Measurements from ENCODE around the gene HERC2. TPM values are rescaled to one million over a fixed set of nuclear protein-coding genes. Genes with fewer than 3 reads are reported as not detected.

HERC2 gene
- total and polyA plus RNA-seq, 9 of the 15 experiments (the other 6 are each of a cell fraction or from before 2014, with no cell fraction given): 10.6 to 84.0 (median 42.6) TPM

DNA sequence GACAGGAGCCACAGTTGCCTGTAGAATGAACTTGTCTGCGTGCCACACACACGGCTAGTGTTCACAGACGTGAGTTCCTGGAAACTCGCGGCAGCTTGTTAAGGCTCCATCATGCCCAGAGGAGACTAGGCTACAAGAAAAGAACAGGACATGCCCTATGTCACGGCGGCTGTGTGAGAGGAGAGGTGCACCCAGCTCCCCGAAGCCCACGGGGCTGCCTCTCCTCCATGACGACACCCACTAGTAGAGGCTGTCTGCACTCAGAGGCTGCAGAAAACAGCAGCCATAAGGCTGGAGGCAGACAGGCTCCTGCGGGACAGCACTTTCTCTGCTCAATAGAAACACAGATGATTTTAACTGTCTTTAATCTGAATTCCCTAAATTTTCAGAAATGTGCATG, 203.9 kb downstream of the HERC2 start:
- no peaks in the 10 kb centered on the region for H4K20me1 ChIP-seq (replicated peaks; ENCODE audit: control insufficient read depth, insufficient read depth, low read length)
- no peak overlapping the region for H3K9ac ChIP-seq (ENCODE audit: insufficient read depth in 1 of 2, low read depth in 2 of 2, low read length in 2 of 2)
- H3K9me1 ChIP-seq (ENCODE audit: control insufficient read depth, insufficient read depth, low read length): no peaks in the 10 kb centered on the region
- no TSS peak for BruUV-seq (replicated peaks)
- in situ Hi-C loops (cut with MboI) (no loop called here), intact Hi-C loops (cut with micrococcal nuclease) (no loop called here)
- H3K36me3 ChIP-seq (ENCODE audit: control insufficient read depth, insufficient read depth, low read length): peaks cover 89% of the 10 kb centered on the region
- POLR2A ChIA-PET: interaction anchor here (0.7 kb wide), 1 partner anchor 8 kb away, joined by 3 read pairs; no protein-coding TSS in a partner anchor
- no peaks in the 10 kb centered on the region for H3K79me2 ChIP-seq (ENCODE audit: control insufficient read depth, insufficient read depth, low read length)
- 85% methylated on average over 11 of the region's 11 CpGs for WGBS (ENCODE audit: insufficient coverage, low coverage, missing lambda C conversion rate)
- peaks cover 0 to 11% of the 10 kb centered on the region in 2 experiments; a peak in 1 of 5 replicates for H3K4me1 ChIP-seq (replicated peaks in 1 of 2; ENCODE audit: control insufficient read depth in 2 of 2, insufficient read depth in 2 of 2, low read length in 2 of 2)
- H3K27ac ChIP-seq (ENCODE audit: extremely low read depth, low read depth, low read length): no peak overlapping the region
- FAIRE-seq (no peak), DNase-seq (ENCODE audit: extremely low read depth in 1 of 4, low spot score in 3 of 4) (no peak), ATAC-seq (no peak)
- no peaks in the 10 kb centered on the region for H3K27me3 ChIP-seq (ENCODE audit: control insufficient read depth in 2 of 2, insufficient read depth in 2 of 2, low read length in 2 of 2)
- no peak overlapping the region for H3K4me2 ChIP-seq (ENCODE audit: insufficient read depth, low read length)
- TF ChIP-seq, protein P1, sequence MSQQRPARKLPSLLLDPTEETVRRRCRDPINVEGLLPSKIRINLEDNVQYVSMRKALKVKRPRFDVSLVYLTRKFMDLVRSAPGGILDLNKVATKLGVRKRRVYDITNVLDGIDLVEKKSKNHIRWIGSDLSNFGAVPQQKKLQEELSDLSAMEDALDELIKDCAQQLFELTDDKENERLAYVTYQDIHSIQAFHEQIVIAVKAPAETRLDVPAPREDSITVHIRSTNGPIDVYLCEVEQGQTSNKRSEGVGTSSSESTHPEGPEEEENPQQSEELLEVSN (IDR thresholded peaks at IDR 0.05; ENCODE audit: borderline replicate concordance in 1 of 2, extremely low read depth in 1 of 2, insufficient read depth in 1 of 2, insufficient read length in 1 of 2, low read depth in 1 of 2, low read length in 1 of 2, poor library complexity in 1 of 2, severe bottlenecking in 1 of 2): no peak
- TF ChIP-seq, protein P2, sequence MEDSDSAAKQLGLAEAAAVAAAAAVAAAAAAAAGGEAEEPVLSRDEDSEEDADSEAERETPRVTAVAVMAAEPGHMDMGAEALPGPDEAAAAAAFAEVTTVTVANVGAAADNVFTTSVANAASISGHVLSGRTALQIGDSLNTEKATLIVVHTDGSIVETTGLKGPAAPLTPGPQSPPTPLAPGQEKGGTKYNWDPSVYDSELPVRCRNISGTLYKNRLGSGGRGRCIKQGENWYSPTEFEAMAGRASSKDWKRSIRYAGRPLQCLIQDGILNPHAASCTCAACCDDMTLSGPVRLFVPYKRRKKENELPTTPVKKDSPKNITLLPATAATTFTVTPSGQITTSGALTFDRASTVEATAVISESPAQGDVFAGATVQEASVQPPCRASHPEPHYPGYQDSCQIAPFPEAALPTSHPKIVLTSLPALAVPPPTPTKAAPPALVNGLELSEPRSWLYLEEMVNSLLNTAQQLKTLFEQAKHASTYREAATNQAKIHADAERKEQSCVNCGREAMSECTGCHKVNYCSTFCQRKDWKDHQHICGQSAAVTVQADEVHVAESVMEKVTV (CRISPR knock-in tag; IDR thresholded peaks at IDR 0.05): no peak
- no peak for TF ChIP-seq ZNF184 (CRISPR knock-in tag; IDR thresholded peaks at IDR 0.05)
- no peak for TF ChIP-seq HNRNPUL1 (IDR thresholded peaks at IDR 0.05; ENCODE audit: low read length)
- TF ChIP-seq ZNF75A (CRISPR knock-in tag; IDR thresholded peaks at IDR 0.05): no peak
- TF ChIP-seq, protein P3, sequence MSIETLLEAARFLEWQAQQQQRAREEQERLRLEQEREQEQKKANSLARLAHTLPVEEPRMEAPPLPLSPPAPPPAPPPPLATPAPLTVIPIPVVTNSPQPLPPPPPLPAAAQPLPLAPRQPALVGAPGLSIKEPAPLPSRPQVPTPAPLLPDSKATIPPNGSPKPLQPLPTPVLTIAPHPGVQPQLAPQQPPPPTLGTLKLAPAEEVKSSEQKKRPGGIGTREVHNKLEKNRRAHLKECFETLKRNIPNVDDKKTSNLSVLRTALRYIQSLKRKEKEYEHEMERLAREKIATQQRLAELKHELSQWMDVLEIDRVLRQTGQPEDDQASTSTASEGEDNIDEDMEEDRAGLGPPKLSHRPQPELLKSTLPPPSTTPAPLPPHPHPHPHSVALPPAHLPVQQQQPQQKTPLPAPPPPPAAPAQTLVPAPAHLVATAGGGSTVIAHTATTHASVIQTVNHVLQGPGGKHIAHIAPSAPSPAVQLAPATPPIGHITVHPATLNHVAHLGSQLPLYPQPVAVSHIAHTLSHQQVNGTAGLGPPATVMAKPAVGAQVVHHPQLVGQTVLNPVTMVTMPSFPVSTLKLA (conservative IDR thresholded peaks at IDR 0.05): no peak
- TF ChIP-seq, protein P4, sequence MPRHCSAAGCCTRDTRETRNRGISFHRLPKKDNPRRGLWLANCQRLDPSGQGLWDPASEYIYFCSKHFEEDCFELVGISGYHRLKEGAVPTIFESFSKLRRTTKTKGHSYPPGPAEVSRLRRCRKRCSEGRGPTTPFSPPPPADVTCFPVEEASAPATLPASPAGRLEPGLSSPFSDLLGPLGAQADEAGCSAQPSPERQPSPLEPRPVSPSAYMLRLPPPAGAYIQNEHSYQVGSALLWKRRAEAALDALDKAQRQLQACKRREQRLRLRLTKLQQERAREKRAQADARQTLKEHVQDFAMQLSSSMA (CRISPR knock-in tag; IDR thresholded peaks at IDR 0.05): no peak
- no peak for TF ChIP-seq SMAD2 (IDR thresholded peaks at IDR 0.05; ENCODE audit: low read depth, low read length)
- no peak for TF ChIP-seq ZNF143 (CRISPR knock-in tag; IDR thresholded peaks at IDR 0.05)
- no peak for TF ChIP-seq NCOA1 (IDR thresholded peaks at IDR 0.05; ENCODE audit: low read depth)
- TF ChIP-seq, protein P5, sequence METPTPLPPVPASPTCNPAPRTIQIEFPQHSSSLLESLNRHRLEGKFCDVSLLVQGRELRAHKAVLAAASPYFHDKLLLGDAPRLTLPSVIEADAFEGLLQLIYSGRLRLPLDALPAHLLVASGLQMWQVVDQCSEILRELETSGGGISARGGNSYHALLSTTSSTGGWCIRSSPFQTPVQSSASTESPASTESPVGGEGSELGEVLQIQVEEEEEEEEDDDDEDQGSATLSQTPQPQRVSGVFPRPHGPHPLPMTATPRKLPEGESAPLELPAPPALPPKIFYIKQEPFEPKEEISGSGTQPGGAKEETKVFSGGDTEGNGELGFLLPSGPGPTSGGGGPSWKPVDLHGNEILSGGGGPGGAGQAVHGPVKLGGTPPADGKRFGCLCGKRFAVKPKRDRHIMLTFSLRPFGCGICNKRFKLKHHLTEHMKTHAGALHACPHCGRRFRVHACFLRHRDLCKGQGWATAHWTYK (CRISPR knock-in tag; IDR thresholded peaks at IDR 0.05): no peak
- no peak overlapping the region for H3K4me3 ChIP-seq
- H2AFZ ChIP-seq (ENCODE audit: low read depth, low read length): no peak overlapping the region
- H3K9me3 ChIP-seq (replicated peaks; ENCODE audit: control insufficient read depth, insufficient read depth, low read depth, low read length): no peaks in the 10 kb centered on the region
- CTCF ChIA-PET (ENCODE audit: low intra/inter-chr PET ratio): no interaction called here
